DMS 273 treated with DMSO at 0.1 percent for 48 hours (cell line): ENCODE measurements around the gene PPM1B.
"Not testable (repeated sequence)": the region's sequence is repeated elsewhere in the genome, so short reads cannot be mapped to it uniquely, and the experiment has no call there.

Source experiments
- DNase-seq: peaks from one replicate; lab custom pipeline; 2025; lab: John Stamatoyannopoulos, UW

PPM1B gene

GRCh38 chr2:44200759-44201158 lies 32.1 kb downstream of the PPM1B start:
- no peak for DNase-seq

GRCh38 chr2:44201648-44202165 lies 33.0 kb downstream of the PPM1B start:
- no peak for DNase-seq

GRCh38 chr2:44203542-44203941 lies 34.9 kb downstream of the PPM1B start:
- DNase-seq: no peak

- no peak for DNase-seq
Observed at GRCh38 chr2:44205169-44205568, 36.5 kb downstream of the PPM1B start.

- DNase-seq: no peak
Observed at GRCh38 chr2:44207102-44207501, 38.4 kb downstream of the PPM1B start.

- DNase-seq: not testable (repeated sequence)
Observed at GRCh38 chr2:44207648-44208047, 39.0 kb downstream of the PPM1B start.

- no peak for DNase-seq
Observed at GRCh38 chr2:44210362-44210761, 41.7 kb downstream of the PPM1B start.

- DNase-seq: no peak
Observed at GRCh38 chr2:44211183-44211582, 42.5 kb downstream of the PPM1B start.

- no peak for DNase-seq
Observed at GRCh38 chr2:44212302-44212701, 43.6 kb downstream of the PPM1B start.

- DNase-seq: no peak
Observed at GRCh38 chr2:44215827-44216226, 47.2 kb downstream of the PPM1B start.

- DNase-seq: no peak
Observed at GRCh38 chr2:44218771-44219170, 50.1 kb downstream of the PPM1B start.

- DNase-seq: no peak
Observed at GRCh38 chr2:44226753-44227152, 58.1 kb downstream of the PPM1B start.

- no peak for DNase-seq
Observed at GRCh38 chr2:44230378-44230777, 61.7 kb downstream of the PPM1B start.

- no peak for DNase-seq
Observed at GRCh38 chr2:44233450-44234128, 64.9 kb downstream of the PPM1B start.

- DNase-seq: no peak
Observed at GRCh38 chr2:44237221-44237620, 68.5 kb downstream of the PPM1B start.

- no peak for DNase-seq
Observed at GRCh38 chr2:44242904-44243303, 74.2 kb downstream of the PPM1B start.

GRCh38 chr2:44244135-44244871 lies 75.6 kb downstream of the PPM1B start:
- peak; percentile 70 for DNase-seq

GRCh38 chr2:44245083-44245861 lies 76.6 kb downstream of the PPM1B start:
- no peak for DNase-seq

- DNase-seq: no peak
Observed at GRCh38 chr2:44246436-44246835, 77.8 kb downstream of the PPM1B start.

- no peak for DNase-seq
Observed at GRCh38 chr2:44246840-44247369, 78.2 kb downstream of the PPM1B start.

GRCh38 chr2:44247924-44248323 lies 79.2 kb downstream of the PPM1B start:
- DNase-seq: no peak

GRCh38 chr2:44249269-44249668 lies 80.6 kb downstream of the PPM1B start:
- not testable (repeated sequence) for DNase-seq
